ENCODE results near the gene NUDT8. TPM values are rescaled to one million over a fixed set of nuclear protein-coding genes. Genes with fewer than 3 reads are reported as not detected.
"Not testable (repeated sequence)": the region's sequence is repeated elsewhere in the genome, so short reads cannot be mapped to it uniquely, and the experiment has no call there.

Gene NUDT8
- total RNA-seq, 6 experiments from 2014 or later, result 12.7 to 31.4 (median 18.3) TPM

- WGBS (ENCODE audit: insufficient coverage, low coverage, low lambda C conversion rate, missing lambda C conversion rate), result 86% methylated on average over 1 of the region's 1 CpG
- no peaks in the 10 kb centered on the region for H3K36me3 ChIP-seq
- no peak for ATAC-seq
- intact Hi-C loops (cut with DNase I), result no loop called here
- TF ChIP-seq POLR2A (IDR thresholded peaks at IDR 0.05), result no peak
- TF ChIP-seq, protein P1, sequence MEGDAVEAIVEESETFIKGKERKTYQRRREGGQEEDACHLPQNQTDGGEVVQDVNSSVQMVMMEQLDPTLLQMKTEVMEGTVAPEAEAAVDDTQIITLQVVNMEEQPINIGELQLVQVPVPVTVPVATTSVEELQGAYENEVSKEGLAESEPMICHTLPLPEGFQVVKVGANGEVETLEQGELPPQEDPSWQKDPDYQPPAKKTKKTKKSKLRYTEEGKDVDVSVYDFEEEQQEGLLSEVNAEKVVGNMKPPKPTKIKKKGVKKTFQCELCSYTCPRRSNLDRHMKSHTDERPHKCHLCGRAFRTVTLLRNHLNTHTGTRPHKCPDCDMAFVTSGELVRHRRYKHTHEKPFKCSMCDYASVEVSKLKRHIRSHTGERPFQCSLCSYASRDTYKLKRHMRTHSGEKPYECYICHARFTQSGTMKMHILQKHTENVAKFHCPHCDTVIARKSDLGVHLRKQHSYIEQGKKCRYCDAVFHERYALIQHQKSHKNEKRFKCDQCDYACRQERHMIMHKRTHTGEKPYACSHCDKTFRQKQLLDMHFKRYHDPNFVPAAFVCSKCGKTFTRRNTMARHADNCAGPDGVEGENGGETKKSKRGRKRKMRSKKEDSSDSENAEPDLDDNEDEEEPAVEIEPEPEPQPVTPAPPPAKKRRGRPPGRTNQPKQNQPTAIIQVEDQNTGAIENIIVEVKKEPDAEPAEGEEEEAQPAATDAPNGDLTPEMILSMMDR (IDR thresholded peaks at IDR 0.05), result no peak
- no peaks in the 10 kb centered on the region for H3K4me1 ChIP-seq
- H3K9me3 ChIP-seq, result no peaks in the 10 kb centered on the region
- H3K27me3 ChIP-seq, result no peaks in the 10 kb centered on the region
- no peak overlapping the region for H3K27ac ChIP-seq
- DNase-seq, result no peak
- no peak overlapping the region for H3K4me3 ChIP-seq
These were observed 32.9 kb downstream of the NUDT8 start for GRCh38 chr11:67596753-67597300.

GRCh38 chr11:67594480-67594879, 35.3 kb downstream of the NUDT8 start:
- TF ChIP-seq, protein P1 (IDR thresholded peaks at IDR 0.05), result no peak
- TF ChIP-seq POLR2A (IDR thresholded peaks at IDR 0.05), result no peak
- H3K27ac ChIP-seq, result no peak overlapping the region
- no peaks in the 10 kb centered on the region for H3K4me1 ChIP-seq
- no peaks in the 10 kb centered on the region for H3K36me3 ChIP-seq
- intact Hi-C loops (cut with DNase I), result no loop called here
- 37% methylated on average over 2 of the region's 3 CpGs for WGBS (ENCODE audit: insufficient coverage, low coverage, low lambda C conversion rate, missing lambda C conversion rate)
- no peaks in the 10 kb centered on the region for H3K27me3 ChIP-seq
- H3K4me3 ChIP-seq, result no peak overlapping the region
- no peak for ATAC-seq
- DNase-seq, result no peak
- no peaks in the 10 kb centered on the region for H3K9me3 ChIP-seq

GRCh38 chr11:67593565-67593905, 36.2 kb downstream of the NUDT8 start:
- H3K9me3 ChIP-seq, result no peaks in the 10 kb centered on the region
- no peak overlapping the region for H3K4me3 ChIP-seq
- DNase-seq (no peak), ATAC-seq (no peak)
- no peak overlapping the region for H3K27ac ChIP-seq
- intact Hi-C loops (cut with DNase I), result no loop called here
- no peaks in the 10 kb centered on the region for H3K27me3 ChIP-seq
- H3K36me3 ChIP-seq, result no peaks in the 10 kb centered on the region
- TF ChIP-seq, protein P1 (IDR thresholded peaks at IDR 0.05), result no peak
- no peak for TF ChIP-seq POLR2A (IDR thresholded peaks at IDR 0.05)
- WGBS (ENCODE audit: insufficient coverage, low coverage, low lambda C conversion rate, missing lambda C conversion rate), result 58% methylated on average over 3 of the region's 3 CpGs
- H3K4me1 ChIP-seq, result no peaks in the 10 kb centered on the region

DNA sequence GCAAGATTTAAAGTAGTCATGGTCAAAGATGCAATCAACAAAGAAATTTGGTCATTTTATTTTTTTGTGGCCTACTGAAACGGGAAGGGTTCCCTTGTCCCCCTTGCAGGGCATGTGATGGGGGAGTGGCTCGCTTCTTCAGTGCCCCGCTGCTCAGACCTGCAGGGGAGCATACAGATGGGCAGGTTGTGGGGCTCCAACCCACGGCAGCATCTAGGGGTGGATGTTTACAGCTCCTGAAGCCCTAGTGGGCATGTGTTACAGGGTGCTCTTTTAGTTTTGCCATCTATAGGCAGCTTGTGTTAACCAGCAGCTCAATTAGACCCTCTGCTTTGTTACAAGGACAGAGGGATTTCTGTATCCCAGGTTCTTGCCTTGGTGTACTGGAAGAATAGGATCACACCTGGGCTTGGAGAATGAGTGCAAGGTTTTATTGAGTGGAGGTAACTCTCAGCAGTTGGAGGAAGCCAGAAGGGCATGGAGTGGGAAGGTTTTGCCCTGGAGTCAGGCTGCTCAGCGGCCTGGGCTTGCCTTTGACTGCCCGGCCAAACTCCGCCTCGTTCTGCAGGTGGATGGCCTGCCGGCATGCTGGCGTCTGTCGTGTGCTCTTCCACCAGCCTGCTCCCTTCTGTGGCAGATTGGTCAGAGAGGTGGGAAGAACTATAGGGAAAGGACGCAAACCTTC, 36.7 kb downstream of the NUDT8 start:
- Histone ChIP-seq H3K27ac (no peak overlapping the region), H3K4me3 (no peak overlapping the region), H3K4me1 (no peaks in the 10 kb centered on the region), H3K27me3 (no peaks in the 10 kb centered on the region), H3K9me3 (no peaks in the 10 kb centered on the region), H3K36me3 (no peaks in the 10 kb centered on the region)
- intact Hi-C loops (cut with DNase I), result no loop called here
- ATAC-seq, result peak in 1 of 4 donors; percentile 15
- peak in 1 of 3 donors; percentile 23 for DNase-seq
- TF ChIP-seq, protein P1 (IDR thresholded peaks at IDR 0.05), result no peak
- no peak for TF ChIP-seq POLR2A (IDR thresholded peaks at IDR 0.05)
- 86% methylated on average over 5 of the region's 12 CpGs for WGBS (ENCODE audit: insufficient coverage, low coverage, low lambda C conversion rate, missing lambda C conversion rate)

GRCh38 chr11:67588899-67589415, 40.8 kb downstream of the NUDT8 start:
- whole genome bisulfite sequencing (ENCODE audit: insufficient coverage, low coverage, low lambda C conversion rate, missing lambda C conversion rate), result 67% methylated on average over 9 of the region's 11 CpGs
- H3K4me3 ChIP-seq; H3K9me3 ChIP-seq; DNase-seq; H3K27me3 ChIP-seq; ATAC-seq; H3K27ac ChIP-seq; H3K36me3 ChIP-seq; H3K4me1 ChIP-seq; intact Hi-C loops (cut with DNase I): not testable (repeated sequence)
